Ectodermal cell (in vitro differentiated cells): ENCODE data around the gene KCNB1.

Source experiments
- H3K27ac ChIP-seq: 2 replicates; pipeline ENCODE4 v1.7.0; 2013; ENCODE audit warnings: mild to moderate bottlenecking, low read depth, low read length; ENCODE audit not compliant: insufficient read depth, poor library complexity, severe bottlenecking
- H3K27me3 ChIP-seq: 2 replicates; pipeline ENCODE4 v1.7.0; 2013; ENCODE audit warnings: mild to moderate bottlenecking, low read length; ENCODE audit not compliant: insufficient read depth, control insufficient read depth, poor library complexity, severe bottlenecking
- H3K36me3 ChIP-seq: one replicate; pipeline ENCODE4 v1.7.0; 2013; ENCODE audit warnings: low read length; ENCODE audit not compliant: control insufficient read depth, insufficient read depth
- H3K4me1 ChIP-seq: one replicate; pipeline ENCODE4 v1.7.0; 2013; ENCODE audit warnings: low read length; ENCODE audit not compliant: control insufficient read depth, insufficient read depth
- H3K4me3 ChIP-seq: 2 replicates; pipeline ENCODE4 v1.7.0; 2013; ENCODE audit warnings: low read depth, low read length, control low read depth; ENCODE audit not compliant: insufficient read depth
- H3K9me3 ChIP-seq: 2 replicates; pipeline ENCODE4 v1.7.0; 2013; ENCODE audit warnings: mild to moderate bottlenecking, low read length, moderate library complexity; ENCODE audit not compliant: control insufficient read depth
- WGBS, 2 experiments: methylation state at CpG; one replicate each; pipeline ENCODE4 v1.1.7; 2013; ENCODE audit warnings: missing lambda C conversion rate in 2 of 2; 5-methylcytosine and 5-hydroxymethylcytosine counted together

KCNB1 gene

GRCh38 chr20:49396230-49396629 is 86.2 kb downstream of the KCNB1 start:
- Histone ChIP-seq H3K9me3 (no peaks in the 10 kb centered on the region), H3K27me3 (no peaks in the 10 kb centered on the region), H3K4me3 (no peak overlapping the region), H3K27ac (no peak overlapping the region), H3K36me3 (no peaks in the 10 kb centered on the region), H3K4me1 (no peaks in the 10 kb centered on the region)
- 92 to 93% methylated on average over 6 of the region's 7 CpGs for WGBS, 2 experiments

GRCh38 chr20:49395659-49396058 is 86.8 kb downstream of the KCNB1 start:
- H3K27ac ChIP-seq, result no peak overlapping the region
- H3K27me3 ChIP-seq, result no peaks in the 10 kb centered on the region
- WGBS, 2 experiments, result 94 to 95% methylated on average over 11 of the region's 11 CpGs

GRCh38 chr20:49395183-49395582 is 87.3 kb downstream of the KCNB1 start:
- H3K4me3 ChIP-seq, result no peak overlapping the region
- H3K4me1 ChIP-seq, result no peaks in the 10 kb centered on the region
- no peak overlapping the region for H3K27ac ChIP-seq
- WGBS, 2 experiments, result 92 to 93% methylated on average over 14 of the region's 14 CpGs
- H3K27me3 ChIP-seq, result no peaks in the 10 kb centered on the region
- H3K9me3 ChIP-seq, result no peaks in the 10 kb centered on the region
- H3K36me3 ChIP-seq, result no peaks in the 10 kb centered on the region

More at GRCh38 chr20:49395659-49396058, 86.8 kb downstream of the KCNB1 start:
- Histone ChIP-seq H3K4me1 (no peaks in the 10 kb centered on the region), H3K36me3 (no peaks in the 10 kb centered on the region), H3K9me3 (no peaks in the 10 kb centered on the region), H3K4me3 (no peak overlapping the region)

- no peak overlapping the region for H3K4me3 ChIP-seq
- 94% methylated on average over 8 of the region's 8 CpGs for WGBS, 2 experiments
- no peaks in the 10 kb centered on the region for H3K9me3 ChIP-seq
- no peaks in the 10 kb centered on the region for H3K4me1 ChIP-seq
- H3K27ac ChIP-seq, result no peak overlapping the region
- H3K27me3 ChIP-seq, result no peaks in the 10 kb centered on the region
- H3K36me3 ChIP-seq, result no peaks in the 10 kb centered on the region
Measured at GRCh38 chr20:49394757-49395156, 87.7 kb downstream of the KCNB1 start.

GRCh38 chr20:49394264-49394663 is 88.2 kb downstream of the KCNB1 start:
- WGBS, 2 experiments, result 93 to 96% methylated on average over 4 of the region's 4 CpGs
- Histone ChIP-seq H3K4me3 (no peak overlapping the region), H3K27ac (no peak overlapping the region), H3K9me3 (no peaks in the 10 kb centered on the region), H3K36me3 (no peaks in the 10 kb centered on the region), H3K4me1 (no peaks in the 10 kb centered on the region), H3K27me3 (no peaks in the 10 kb centered on the region)

- Histone ChIP-seq H3K9me3 (no peaks in the 10 kb centered on the region), H3K27me3 (no peaks in the 10 kb centered on the region), H3K4me1 (no peaks in the 10 kb centered on the region), H3K36me3 (no peaks in the 10 kb centered on the region), H3K27ac (no peak overlapping the region), H3K4me3 (no peak overlapping the region)
- 89 to 93% methylated on average over 1 of the region's 1 CpG for WGBS, 2 experiments
Measured at GRCh38 chr20:49393803-49394202, 88.7 kb downstream of the KCNB1 start.

- no peaks in the 10 kb centered on the region for H3K36me3 ChIP-seq
- H3K9me3 ChIP-seq, result no peaks in the 10 kb centered on the region
- H3K4me3 ChIP-seq, result no peak overlapping the region
- no peaks in the 10 kb centered on the region for H3K4me1 ChIP-seq
- H3K27ac ChIP-seq, result no peak overlapping the region
- no peaks in the 10 kb centered on the region for H3K27me3 ChIP-seq
- WGBS, 2 experiments, result 94 to 99% methylated on average over 4 of the region's 4 CpGs
Measured at GRCh38 chr20:49392745-49393144, 89.7 kb downstream of the KCNB1 start.

- no peaks in the 10 kb centered on the region for H3K27me3 ChIP-seq
- WGBS, 2 experiments, result 88 to 91% methylated on average over 7 of the region's 7 CpGs
- no peak overlapping the region for H3K4me3 ChIP-seq
- H3K9me3 ChIP-seq, result no peaks in the 10 kb centered on the region
- H3K36me3 ChIP-seq, result no peaks in the 10 kb centered on the region
- no peaks in the 10 kb centered on the region for H3K4me1 ChIP-seq
- no peak overlapping the region for H3K27ac ChIP-seq
Measured at GRCh38 chr20:49391404-49392245, 90.8 kb downstream of the KCNB1 start.

- WGBS, 2 experiments, result 94 to 97% methylated on average over 2 of the region's 2 CpGs
- Histone ChIP-seq H3K4me3 (no peak overlapping the region), H3K36me3 (no peaks in the 10 kb centered on the region), H3K27me3 (no peaks in the 10 kb centered on the region), H3K27ac (no peak overlapping the region), H3K4me1 (no peaks in the 10 kb centered on the region), H3K9me3 (no peaks in the 10 kb centered on the region)
Measured at GRCh38 chr20:49389854-49390253, 92.6 kb downstream of the KCNB1 start.

- H3K9me3 ChIP-seq, result no peaks in the 10 kb centered on the region
- no peaks in the 10 kb centered on the region for H3K36me3 ChIP-seq
- H3K27me3 ChIP-seq, result no peaks in the 10 kb centered on the region
- no peaks in the 10 kb centered on the region for H3K4me1 ChIP-seq
- no peak overlapping the region for H3K4me3 ChIP-seq
- H3K27ac ChIP-seq, result no peak overlapping the region
Measured at GRCh38 chr20:49388744-49389143, 93.7 kb downstream of the KCNB1 start.
